GM12865 (cell line): ENCODE results near the gene KDM4B.

Experiments used
- DNase-seq: peaks from one replicate; pipeline ENCODE4 v3.0.0; 2010; ENCODE audit warnings: low read depth
- H3K4me3 ChIP-seq: 2 replicates; pipeline ENCODE4 v1.5.1; 2011; ENCODE audit warnings: mild to moderate bottlenecking, low read depth, low read length, control low read depth
- CTCF ChIP-seq: IDR thresholded peaks from 2 replicates; pipeline ENCODE4 v1.5.1; 2011; ENCODE audit warnings: low read length, control low read depth, low read depth, inconsistent platforms; ENCODE audit not compliant: insufficient read depth; ENCODE audit errors: missing control alignments

Gene KDM4B

GRCh38 chr19:5013761-5014160, 44.8 kb downstream of the KDM4B start:
- no peak for DNase-seq
- TF ChIP-seq CTCF = no peak
- H3K4me3 ChIP-seq = no peak overlapping the region

- no peak overlapping the region for H3K4me3 ChIP-seq
- DNase-seq = no peak
- no peak for TF ChIP-seq CTCF
Observed at GRCh38 chr19:5014941-5015340, 46.0 kb downstream of the KDM4B start.

- no peak overlapping the region for H3K4me3 ChIP-seq
- TF ChIP-seq CTCF = no peak
- DNase-seq = no peak
Observed at GRCh38 chr19:5016268-5016667, 47.4 kb downstream of the KDM4B start.

- H3K4me3 ChIP-seq = no peak overlapping the region
- DNase-seq = no peak
- no peak for TF ChIP-seq CTCF
Observed at GRCh38 chr19:5016781-5017180, 47.9 kb downstream of the KDM4B start.

GRCh38 chr19:5017235-5017634, 48.3 kb downstream of the KDM4B start:
- no peak for TF ChIP-seq CTCF
- DNase-seq = no peak
- H3K4me3 ChIP-seq = no peak overlapping the region

- no peak for TF ChIP-seq CTCF
- no peak for DNase-seq
- H3K4me3 ChIP-seq = no peak overlapping the region
Observed at GRCh38 chr19:5018224-5019015, 49.5 kb downstream of the KDM4B start.

- no peak for DNase-seq
- TF ChIP-seq CTCF = no peak
- H3K4me3 ChIP-seq = no peak overlapping the region
Observed at GRCh38 chr19:5020368-5020767, 51.5 kb downstream of the KDM4B start.
